Gastroesophageal sphincter (tissue), 3 donors: ENCODE data around the gene SETD4.

ENCODE experiments used
- CTCF ChIP-seq, 4 experiments: fragments of 200-600 bp in 2 of 4; fragments of 450-650 bp in 2 of 4; sonication (generic) in 1 of 4; IDR thresholded peaks; one replicate each; pipeline ENCODE4 v1.5.1; 2017 to 2019; ENCODE audit warnings: antibody characterized with exemption in 4 of 4, mild to moderate bottlenecking in 2 of 4, moderate library complexity in 2 of 4
- EP300 ChIP-seq: sonication (generic); formaldehyde crosslinking; IDR thresholded peaks from one replicate; pipeline ENCODE4 v1.6.1; 2017; ENCODE audit warnings: antibody characterized with exemption, mild to moderate bottlenecking
- POLR2A ChIP-seq, 2 donors: fragments of 450-650 bp; IDR thresholded peaks; one replicate each; pipeline ENCODE4 v1.6.1; 2017; ENCODE audit warnings: antibody characterized with exemption in 2 of 2, mild to moderate bottlenecking in 2 of 2, moderate library complexity in 1 of 2
- POLR2AphosphoS5 ChIP-seq: sonication (generic); formaldehyde crosslinking; IDR thresholded peaks from one replicate; pipeline ENCODE4 v1.6.1; 2017; ENCODE audit warnings: antibody characterized with exemption

- TF ChIP-seq CTCF (IDR thresholded peaks at IDR 0.05), result no peak
- TF ChIP-seq POLR2A (IDR thresholded peaks at IDR 0.05), result no peak
- TF ChIP-seq POLR2AphosphoS5, result no peak
- TF ChIP-seq EP300, result no peak
Measured at GRCh38 chr21:35996217-35996616, 64.1 kb downstream of the SETD4 start.
